HG02943 (cell line): ENCODE results near the gene SLC28A2.

Experiments used
- ATAC-seq: cut with Tn5 transposase; IDR thresholded peaks from one replicate; pipeline ENCODE4 v1.9.1; 2021; ENCODE audit warnings: mild to moderate bottlenecking, low read depth, moderate library complexity; ENCODE audit not compliant: unreplicated experiment

The SLC28A2 gene

GRCh38 chr15:45319472-45320214, 67.6 kb downstream of the SLC28A2 start:
- ATAC-seq: no peak

- ATAC-seq: no peak
Measured at GRCh38 chr15:45320581-45321205, 68.7 kb downstream of the SLC28A2 start.

GRCh38 chr15:45326280-45326679, 74.2 kb downstream of the SLC28A2 start:
- no peak for ATAC-seq

- no peak for ATAC-seq
Measured at GRCh38 chr15:45326741-45327140, 74.7 kb downstream of the SLC28A2 start.
